HepG2 (cell line): ENCODE measurements around the gene SRGAP3. TPM values are rescaled to one million over a fixed set of nuclear protein-coding genes. Genes with fewer than 3 reads are reported as not detected.

Experiments used
- ATAC-seq: fragments of 200-7000 bp; cut with Tn5 transposase; 3 replicates; pipeline ENCODE4 v1.9.1; 2020; ENCODE audit warnings: mild to moderate bottlenecking, moderate library complexity
- BruUV-seq: library from RNA; stranded (reverse); fragments of 400-500 nt; replicated peaks from 2 replicates; lab custom pipeline; 2021; lab: Mats Ljungman, UMichigan
- CTCF ChIA-PET: fragments of 300-600 bp; formaldehyde crosslinking; extraction: SDS; loops from one replicate; lab custom pipeline; 2021; ENCODE audit warnings: low total read pairs, inconsistent platforms, low intra/inter-chr PET ratio; lab: Yijun Ruan, JAX
- POLR2A ChIA-PET: fragments of 350-600 bp; sonication (Branson Sonifier 250); formaldehyde crosslinking; loops from one replicate; lab custom pipeline; 2020; ENCODE audit warnings: antibody characterized with exemption, inconsistent platforms; lab: Yijun Ruan, JAX
- DNase-seq: peaks from one replicate; pipeline ENCODE4 v3.0.0-alpha.2; 2015; ENCODE audit warnings: low spot score
- FAIRE-seq: peaks from 3 replicates; lab custom pipeline; 2011; peaks lifted over from hg19 to GRCh38; lab: Jason Lieb, UNC
- H2AFZ ChIP-seq: one replicate; pipeline ENCODE4 v1.6.1; 2011; ENCODE audit warnings: low read length, inconsistent platforms
- H3K27ac ChIP-seq: fragments of 300-600 bp; 3 replicates; pipeline ENCODE4 v1.8.0; 2011; ENCODE audit warnings: mixed run types, mild to moderate bottlenecking, mixed read lengths, low read length, inconsistent platforms; ENCODE audit not compliant: insufficient read depth; ENCODE audit errors: extremely low read length
- H3K27me3 ChIP-seq, 2 experiments: fragments of 200-600 bp in 1 of 2; 2 replicates in 1 of 2; 3 replicates in 1 of 2; pipeline versions ENCODE4 v1.6.0 to v1.8.0; 2011; ENCODE audit warnings: low read length in 2 of 2, mild to moderate bottlenecking in 2 of 2, moderate library complexity in 2 of 2, inconsistent platforms in 1 of 2; ENCODE audit not compliant: insufficient read depth in 2 of 2, control insufficient read depth in 1 of 2
- H3K36me3 ChIP-seq, 2 experiments: fragments of 200-600 bp in 1 of 2; replicated peaks in 1 of 2; 2 replicates in 1 of 2; 3 replicates in 1 of 2; pipeline versions ENCODE4 v1.5.1 to v1.8.0; 2011; ENCODE audit warnings: low read length in 2 of 2, inconsistent platforms in 1 of 2; ENCODE audit not compliant: insufficient read depth in 2 of 2, control insufficient read depth in 1 of 2
- H3K4me1 ChIP-seq: 2 replicates; pipeline ENCODE4 v1.5.1; 2012; ENCODE audit warnings: low read length, inconsistent platforms; ENCODE audit not compliant: insufficient read depth
- H3K4me2 ChIP-seq: 2 replicates; pipeline ENCODE4 v1.6.0; 2011; ENCODE audit warnings: low read depth, low read length, inconsistent platforms
- H3K4me3 ChIP-seq, 3 experiments: fragments of 200-600 bp in 1 of 3; sonication (generic), shearing (Covaris generic) in 1 of 3; replicated peaks in 1 of 3; 2 replicates each; pipeline ENCODE4 v1.5.1; 2011 to 2016; ENCODE audit warnings: low read length in 3 of 3, inconsistent platforms in 2 of 3, low read depth in 2 of 3, mild to moderate bottlenecking in 2 of 3, control low read depth in 1 of 3, mixed read lengths in 1 of 3; ENCODE audit not compliant: insufficient read depth in 1 of 3
- H3K79me2 ChIP-seq: one replicate; pipeline ENCODE4 v1.6.1; 2011; ENCODE audit warnings: low read length, inconsistent platforms; ENCODE audit not compliant: insufficient read depth
- H3K9ac ChIP-seq: 2 replicates; pipeline ENCODE4 v1.6.0; 2011; ENCODE audit warnings: mild to moderate bottlenecking, low read depth, low read length, inconsistent platforms; ENCODE audit not compliant: insufficient read depth
- H3K9me3 ChIP-seq: 2 replicates; pipeline ENCODE4 v1.5.1; 2012; ENCODE audit warnings: mild to moderate bottlenecking, low read length
- H4K20me1 ChIP-seq: 2 replicates; pipeline ENCODE4 v1.6.0; 2011; ENCODE audit warnings: inconsistent platforms, mild to moderate bottlenecking, low read length, moderate library complexity; ENCODE audit not compliant: insufficient read depth
- AGO1 ChIP-seq: fragments of 200-400 bp; formaldehyde crosslinking; IDR thresholded peaks from 2 replicates; pipeline ENCODE4 v1.6.1; 2017; ENCODE audit warnings: mild to moderate bottlenecking, low read depth, low read length, moderate library complexity; ENCODE audit not compliant: poor library complexity, severe bottlenecking
- ASH2L ChIP-seq: fragments of 300-600, 200-600 bp; sonication (generic); IDR thresholded peaks from 2 replicates; pipeline ENCODE4 v1.7.0; 2017; ENCODE audit warnings: low read depth, mild to moderate bottlenecking, moderate library complexity, mixed read lengths, low read length; ENCODE audit not compliant: insufficient read length
- CREBL2 ChIP-seq: sonication (generic); formaldehyde crosslinking; IDR thresholded peaks from 2 replicates; pipeline ENCODE4 v1.8.1; 2023; ENCODE audit warnings: missing genetic modification reagents, mild to moderate bottlenecking, borderline replicate concordance
- HNRNPK ChIP-seq: fragments of 200-400 bp; formaldehyde crosslinking; IDR thresholded peaks from 2 replicates; pipeline ENCODE4 v1.6.1; 2018; ENCODE audit warnings: low read length, low read depth, moderate library complexity, mild to moderate bottlenecking; ENCODE audit not compliant: poor library complexity, severe bottlenecking
- NCOA5 ChIP-seq: sonication (generic); formaldehyde crosslinking; IDR thresholded peaks from 2 replicates; pipeline ENCODE4 v1.4.0; 2020; ENCODE audit warnings: missing genetic modification reagents
- NCOR1 ChIP-seq: fragments of 200-600 bp; sonication (generic); IDR thresholded peaks from 2 replicates; pipeline ENCODE4 v1.7.0; 2017; ENCODE audit warnings: antibody characterized with exemption, low read length, borderline replicate concordance
- NFYB ChIP-seq: sonication (generic); formaldehyde crosslinking; IDR thresholded peaks from 2 replicates; pipeline ENCODE4 v1.4.0; 2020; ENCODE audit warnings: missing genetic modification reagents
- NR2F2 ChIP-seq: IDR thresholded peaks from 2 replicates; pipeline ENCODE4 v1.6.1; 2012; ENCODE audit warnings: low read depth, inconsistent platforms, borderline replicate concordance
- SETDB1 ChIP-seq: sonication (generic); formaldehyde crosslinking; IDR thresholded peaks from 2 replicates; pipeline ENCODE4 v1.5.1; 2020; ENCODE audit warnings: missing genetic modification reagents, mild to moderate bottlenecking, borderline replicate concordance
- TP53 ChIP-seq: sonication (generic); formaldehyde crosslinking; conservative IDR thresholded peaks from 2 replicates; pipeline ENCODE4 v1.4.0; 2020; ENCODE audit warnings: missing genetic modification reagents
- ZFP82 ChIP-seq: sonication (generic); formaldehyde crosslinking; IDR thresholded peaks from 2 replicates; pipeline ENCODE4 v1.5.1; 2020; ENCODE audit warnings: mild to moderate bottlenecking, missing genetic modification reagents, borderline replicate concordance
- ZFP90 ChIP-seq: sonication (generic); formaldehyde crosslinking; IDR thresholded peaks from 2 replicates; pipeline ENCODE4 v1.8.0; 2022; ENCODE audit warnings: missing genetic modification reagents, mild to moderate bottlenecking, inconsistent platforms, borderline replicate concordance
- ZNF207 ChIP-seq: fragments of 450-650 bp; IDR thresholded peaks from 2 replicates; pipeline ENCODE4 v1.6.1; 2016; ENCODE audit warnings: antibody characterized with exemption, borderline replicate concordance
- ZNF33B ChIP-seq: sonication (generic); formaldehyde crosslinking; IDR thresholded peaks from 2 replicates; pipeline ENCODE4 v1.5.1; 2020; ENCODE audit warnings: mild to moderate bottlenecking, missing genetic modification reagents
- ZNF557 ChIP-seq: sonication (generic); formaldehyde crosslinking; IDR thresholded peaks from 2 replicates; pipeline ENCODE4 v1.4.0; 2020; ENCODE audit warnings: missing genetic modification reagents
- WGBS: methylation state at CpG from one replicate; pipeline ENCODE4 v1.1.6; 2017; ENCODE audit warnings: low lambda C conversion rate; 5-methylcytosine and 5-hydroxymethylcytosine counted together
- in situ Hi-C: cut with HindIII; loops from 2 replicates; pipeline ENCODE4 v1.10.0; 2017; ENCODE audit warnings: low pct_unique_long_range_greater_than_20kb; ENCODE audit not compliant: extremely low pct_ligation_motif_present
- intact Hi-C: fragments of 100-400 bp; cut with micrococcal nuclease; formaldehyde crosslinking; loops from one replicate; pipeline ENCODE4 v1.10.0; 2022; ENCODE audit not compliant: unreplicated experiment
- polyA plus RNA-seq, 8 experiments: library from polyadenylated mRNA; depleted of rRNA in 3 of 8; stranded (reverse) in 7 of 8; unstranded in 1 of 8; fragments of >200 nt; fragmentation: Illumina TruSeq in 4 of 8; extraction: Trizol in 4 of 8; gene quantifications; 2 replicates each; pipeline versions ENCODE4 v1.2.1 to v1.2.3, GENCODE V29; 2011 to 2016; ENCODE audit warnings: low read depth in 4 of 8, missing spikeins in 1 of 8, mixed read lengths in 1 of 8; ENCODE audit not compliant: insufficient read depth in 1 of 8
- total RNA-seq, 5 experiments: library from RNA; depleted of rRNA; stranded (reverse); fragments of >200 nt; fragmentation: Illumina TruSeq; extraction: Trizol; gene quantifications; 2 replicates each; pipeline ENCODE4 v1.2.3, GENCODE V29; 2016; ENCODE audit warnings: low read depth in 1 of 5
- TF ChIP-seq, protein P1 (sequence below): sonication (generic); formaldehyde crosslinking; IDR thresholded peaks from 2 replicates; pipeline ENCODE4 v1.5.1; 2020; ENCODE audit warnings: mild to moderate bottlenecking, missing genetic modification reagents, moderate library complexity
- TF ChIP-seq, protein P2 (sequence below): sonication (generic); formaldehyde crosslinking; IDR thresholded peaks from 2 replicates; pipeline ENCODE4 v1.5.1; 2020; ENCODE audit warnings: missing genetic modification reagents, mild to moderate bottlenecking, borderline replicate concordance

The SRGAP3 gene
- total and polyA plus RNA-seq, 2 of the 13 experiments (the other 11 are each of a cell fraction or from before 2014, with no cell fraction given): 1.2 to 1.4 TPM

- FAIRE-seq (no peak), DNase-seq (no peak), ATAC-seq (no peak)
- ChIA-PET POLR2A (no interaction called here), CTCF (no interaction called here)
- no peak overlapping the region for H3K4me2 ChIP-seq
- H4K20me1 ChIP-seq: no peaks in the 10 kb centered on the region
- H3K9me3 ChIP-seq: no peaks in the 10 kb centered on the region
- H2AFZ ChIP-seq: no peak overlapping the region
- BruUV-seq: no TSS peak
- in situ Hi-C loops (no loop called here), intact Hi-C loops (no loop called here)
- WGBS: 17% methylated on average over 2 of the region's 2 CpGs
- H3K4me3 ChIP-seq: no peak overlapping the region
- TF ChIP-seq ZNF33B (CRISPR knock-in tag): no peak
- no peak for TF ChIP-seq NCOA5 (CRISPR knock-in tag)
- TF ChIP-seq TP53: no peak
- no peak for TF ChIP-seq ZFP82 (CRISPR knock-in tag)
- TF ChIP-seq CREBL2 (CRISPR knock-in tag): no peak
- no peak for TF ChIP-seq ZNF207
- no peak for TF ChIP-seq AGO1
- TF ChIP-seq, protein P1, sequence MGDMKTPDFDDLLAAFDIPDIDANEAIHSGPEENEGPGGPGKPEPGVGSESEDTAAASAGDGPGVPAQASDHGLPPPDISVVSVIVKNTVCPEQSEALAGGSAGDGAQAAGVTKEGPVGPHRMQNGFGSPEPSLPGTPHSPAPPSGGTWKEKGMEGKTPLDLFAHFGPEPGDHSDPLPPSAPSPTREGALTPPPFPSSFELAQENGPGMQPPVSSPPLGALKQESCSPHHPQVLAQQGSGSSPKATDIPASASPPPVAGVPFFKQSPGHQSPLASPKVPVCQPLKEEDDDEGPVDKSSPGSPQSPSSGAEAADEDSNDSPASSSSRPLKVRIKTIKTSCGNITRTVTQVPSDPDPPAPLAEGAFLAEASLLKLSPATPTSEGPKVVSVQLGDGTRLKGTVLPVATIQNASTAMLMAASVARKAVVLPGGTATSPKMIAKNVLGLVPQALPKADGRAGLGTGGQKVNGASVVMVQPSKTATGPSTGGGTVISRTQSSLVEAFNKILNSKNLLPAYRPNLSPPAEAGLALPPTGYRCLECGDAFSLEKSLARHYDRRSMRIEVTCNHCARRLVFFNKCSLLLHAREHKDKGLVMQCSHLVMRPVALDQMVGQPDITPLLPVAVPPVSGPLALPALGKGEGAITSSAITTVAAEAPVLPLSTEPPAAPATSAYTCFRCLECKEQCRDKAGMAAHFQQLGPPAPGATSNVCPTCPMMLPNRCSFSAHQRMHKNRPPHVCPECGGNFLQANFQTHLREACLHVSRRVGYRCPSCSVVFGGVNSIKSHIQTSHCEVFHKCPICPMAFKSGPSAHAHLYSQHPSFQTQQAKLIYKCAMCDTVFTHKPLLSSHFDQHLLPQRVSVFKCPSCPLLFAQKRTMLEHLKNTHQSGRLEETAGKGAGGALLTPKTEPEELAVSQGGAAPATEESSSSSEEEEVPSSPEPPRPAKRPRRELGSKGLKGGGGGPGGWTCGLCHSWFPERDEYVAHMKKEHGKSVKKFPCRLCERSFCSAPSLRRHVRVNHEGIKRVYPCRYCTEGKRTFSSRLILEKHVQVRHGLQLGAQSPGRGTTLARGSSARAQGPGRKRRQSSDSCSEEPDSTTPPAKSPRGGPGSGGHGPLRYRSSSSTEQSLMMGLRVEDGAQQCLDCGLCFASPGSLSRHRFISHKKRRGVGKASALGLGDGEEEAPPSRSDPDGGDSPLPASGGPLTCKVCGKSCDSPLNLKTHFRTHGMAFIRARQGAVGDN: no peak
- TF ChIP-seq, protein P2, sequence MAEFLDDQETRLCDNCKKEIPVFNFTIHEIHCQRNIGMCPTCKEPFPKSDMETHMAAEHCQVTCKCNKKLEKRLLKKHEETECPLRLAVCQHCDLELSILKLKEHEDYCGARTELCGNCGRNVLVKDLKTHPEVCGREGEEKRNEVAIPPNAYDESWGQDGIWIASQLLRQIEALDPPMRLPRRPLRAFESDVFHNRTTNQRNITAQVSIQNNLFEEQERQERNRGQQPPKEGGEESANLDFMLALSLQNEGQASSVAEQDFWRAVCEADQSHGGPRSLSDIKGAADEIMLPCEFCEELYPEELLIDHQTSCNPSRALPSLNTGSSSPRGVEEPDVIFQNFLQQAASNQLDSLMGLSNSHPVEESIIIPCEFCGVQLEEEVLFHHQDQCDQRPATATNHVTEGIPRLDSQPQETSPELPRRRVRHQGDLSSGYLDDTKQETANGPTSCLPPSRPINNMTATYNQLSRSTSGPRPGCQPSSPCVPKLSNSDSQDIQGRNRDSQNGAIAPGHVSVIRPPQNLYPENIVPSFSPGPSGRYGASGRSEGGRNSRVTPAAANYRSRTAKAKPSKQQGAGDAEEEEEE: no peak
- no peak for TF ChIP-seq NFYB (CRISPR knock-in tag)
- no peak for TF ChIP-seq ZNF557 (CRISPR knock-in tag)
- no peak for TF ChIP-seq ZFP90 (CRISPR knock-in tag)
- TF ChIP-seq SETDB1 (CRISPR knock-in tag): no peak
- TF ChIP-seq NR2F2: no peak
- no peak for TF ChIP-seq HNRNPK
- TF ChIP-seq NCOR1: no peak
- TF ChIP-seq ASH2L: no peak
- no peaks in the 10 kb centered on the region for H3K36me3 ChIP-seq
- no peak overlapping the region for H3K27ac ChIP-seq
- H3K9ac ChIP-seq: no peak overlapping the region
- H3K4me1 ChIP-seq: no peaks in the 10 kb centered on the region
- H3K27me3 ChIP-seq: peaks cover 2 to 5% of the 10 kb centered on the region in 2 experiments; a peak in 2 of 5 replicates
- no peaks in the 10 kb centered on the region for H3K79me2 ChIP-seq
Measured at GRCh38 chr3:9115336-9115735, 134.1 kb downstream of the SRGAP3 start.
